ENCODE measurements around the gene CERT1. TPM values are rescaled to one million over a fixed set of nuclear protein-coding genes. Genes with fewer than 3 reads are reported as not detected.

Gene CERT1
- total and polyA plus RNA-seq, 2 donors from 2014 or later: 14.5 to 50.1 TPM

DNA sequence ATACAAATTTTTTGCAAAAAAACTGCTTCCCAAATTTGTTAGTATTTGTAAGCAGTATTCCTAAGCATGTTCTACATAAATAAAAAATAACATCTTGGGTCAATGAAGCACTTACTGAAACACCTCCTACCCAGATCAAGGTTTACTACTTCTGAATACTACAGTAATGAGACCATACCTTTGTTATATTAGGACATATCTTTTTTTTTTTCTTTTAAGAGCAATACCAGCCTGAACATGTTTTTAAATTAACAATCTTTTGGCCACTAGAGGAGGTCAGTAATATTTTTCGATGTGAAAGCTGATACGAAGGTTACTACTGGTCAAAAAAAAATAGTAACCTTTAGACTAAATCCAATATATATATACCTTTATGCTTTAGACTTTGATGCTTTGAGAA is 72.7 kb downstream of the CERT1 start:
- H3K4me3 ChIP-seq (ENCODE audit: low read length in 3 of 3): no peak overlapping the region
- FAIRE-seq: no peak
- H3K36me3 ChIP-seq (ENCODE audit: control insufficient read depth in 2 of 3, insufficient read depth in 3 of 3, low read length in 3 of 3): no peaks in the 10 kb centered on the region

DNA sequence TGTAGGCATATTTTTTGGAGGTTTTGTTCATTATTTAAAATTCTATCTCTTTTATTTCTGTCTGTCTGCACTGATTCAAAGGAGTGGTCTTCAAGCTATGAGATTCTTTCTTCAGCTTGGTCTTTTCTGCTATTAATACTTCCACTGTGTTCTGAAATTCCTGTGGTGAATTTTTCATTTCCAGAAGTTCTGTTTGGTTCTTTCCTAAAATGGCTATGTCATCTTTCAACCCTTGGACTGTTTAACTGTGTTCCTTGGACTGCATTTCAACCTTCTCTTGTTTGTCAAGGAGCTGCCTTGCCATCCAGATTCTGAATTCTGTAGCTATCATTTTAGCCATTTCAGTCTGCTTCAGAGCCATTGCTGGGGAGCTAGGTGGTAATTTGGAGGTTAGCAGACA is 76.3 kb downstream of the CERT1 start:
- H3K9me3 ChIP-seq (ENCODE audit: control insufficient read depth in 2 of 3, insufficient read depth in 1 of 3, low read length in 3 of 3): no peaks in the 10 kb centered on the region
- H3K27ac ChIP-seq (ENCODE audit: low read depth in 2 of 2, low read length in 2 of 2): no peak overlapping the region
- FAIRE-seq (no peak), DNase-seq (no peak)
- H3K9ac ChIP-seq (ENCODE audit: low read length in 3 of 3): no peak overlapping the region
- no peak overlapping the region for H3K4me3 ChIP-seq (ENCODE audit: low read length in 3 of 3)
- no peaks in the 10 kb centered on the region for H3K27me3 ChIP-seq (ENCODE audit: control insufficient read depth, insufficient read depth, low read length)
- no peaks in the 10 kb centered on the region for H3K4me1 ChIP-seq (ENCODE audit: control insufficient read depth in 2 of 3, insufficient read depth in 2 of 3, low read depth in 1 of 3, low read length in 3 of 3)
- TF ChIP-seq, protein P1, sequence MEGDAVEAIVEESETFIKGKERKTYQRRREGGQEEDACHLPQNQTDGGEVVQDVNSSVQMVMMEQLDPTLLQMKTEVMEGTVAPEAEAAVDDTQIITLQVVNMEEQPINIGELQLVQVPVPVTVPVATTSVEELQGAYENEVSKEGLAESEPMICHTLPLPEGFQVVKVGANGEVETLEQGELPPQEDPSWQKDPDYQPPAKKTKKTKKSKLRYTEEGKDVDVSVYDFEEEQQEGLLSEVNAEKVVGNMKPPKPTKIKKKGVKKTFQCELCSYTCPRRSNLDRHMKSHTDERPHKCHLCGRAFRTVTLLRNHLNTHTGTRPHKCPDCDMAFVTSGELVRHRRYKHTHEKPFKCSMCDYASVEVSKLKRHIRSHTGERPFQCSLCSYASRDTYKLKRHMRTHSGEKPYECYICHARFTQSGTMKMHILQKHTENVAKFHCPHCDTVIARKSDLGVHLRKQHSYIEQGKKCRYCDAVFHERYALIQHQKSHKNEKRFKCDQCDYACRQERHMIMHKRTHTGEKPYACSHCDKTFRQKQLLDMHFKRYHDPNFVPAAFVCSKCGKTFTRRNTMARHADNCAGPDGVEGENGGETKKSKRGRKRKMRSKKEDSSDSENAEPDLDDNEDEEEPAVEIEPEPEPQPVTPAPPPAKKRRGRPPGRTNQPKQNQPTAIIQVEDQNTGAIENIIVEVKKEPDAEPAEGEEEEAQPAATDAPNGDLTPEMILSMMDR (IDR thresholded peaks at IDR 0.05; ENCODE audit: borderline replicate concordance, extremely low read depth, insufficient read depth): no peak
- intact Hi-C loops (cut with DNase I): no loop called here
- no peaks in the 10 kb centered on the region for H3K36me3 ChIP-seq (ENCODE audit: control insufficient read depth in 2 of 3, insufficient read depth in 3 of 3, low read length in 3 of 3)

More for the DNA sequence above, 72.7 kb downstream of the CERT1 start:
- Histone ChIP-seq H3K9ac (ENCODE audit: low read length in 3 of 3) (no peak overlapping the region), H3K27ac (ENCODE audit: low read depth in 2 of 2, low read length in 2 of 2) (no peak overlapping the region), H3K9me3 (ENCODE audit: control insufficient read depth in 2 of 3, insufficient read depth in 1 of 3, low read length in 3 of 3) (no peaks in the 10 kb centered on the region), H3K4me1 (ENCODE audit: control insufficient read depth in 2 of 3, insufficient read depth in 2 of 3, low read depth in 1 of 3, low read length in 3 of 3) (no peaks in the 10 kb centered on the region), H3K27me3 (ENCODE audit: control insufficient read depth, insufficient read depth, low read length) (no peaks in the 10 kb centered on the region)
- DNase-seq: no peak
- TF ChIP-seq, protein P1 (IDR thresholded peaks at IDR 0.05; ENCODE audit: borderline replicate concordance, extremely low read depth, insufficient read depth): no peak
- intact Hi-C loops (cut with DNase I): no loop called here

DNA sequence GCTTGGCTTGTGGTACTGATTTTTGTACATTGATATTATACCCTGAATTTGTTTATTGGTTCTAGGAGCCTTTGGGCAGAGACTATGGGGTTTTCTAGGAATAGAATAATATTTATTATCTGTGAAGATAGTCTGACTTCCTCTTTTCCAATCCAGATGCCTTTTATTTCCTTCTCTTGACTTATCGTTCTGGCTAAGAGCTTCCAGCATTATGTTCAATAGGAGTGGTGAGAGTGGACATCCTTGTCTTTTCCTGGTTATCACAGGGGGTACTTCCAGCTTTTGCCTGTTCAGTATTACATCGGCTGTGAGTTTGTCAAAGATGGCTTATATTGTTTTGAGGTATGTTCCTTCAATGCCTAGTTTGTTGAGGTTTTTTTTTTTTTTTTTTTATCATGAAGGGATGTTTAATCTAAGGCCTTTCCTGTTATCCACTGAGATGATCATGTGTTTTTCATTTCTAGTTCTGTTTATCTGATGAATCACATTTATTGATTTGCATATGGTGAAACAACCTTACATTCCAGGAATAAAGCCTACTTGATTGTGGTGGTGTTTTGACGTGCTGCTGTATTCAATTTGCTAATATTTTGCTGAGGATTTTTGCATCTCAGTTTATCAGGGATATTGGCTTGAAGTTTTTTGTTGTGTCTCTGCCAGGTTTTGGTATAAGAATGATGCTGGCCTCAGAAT is 77.5 kb downstream of the CERT1 start:
- H3K27me3 ChIP-seq (ENCODE audit: control insufficient read depth, insufficient read depth, low read length): no peaks in the 10 kb centered on the region
- TF ChIP-seq, protein P1 (IDR thresholded peaks at IDR 0.05; ENCODE audit: borderline replicate concordance, extremely low read depth, insufficient read depth): no peak
- no peak overlapping the region for H3K9ac ChIP-seq (ENCODE audit: low read length in 3 of 3)
- intact Hi-C loops (cut with DNase I): no loop called here
- H3K4me1 ChIP-seq (ENCODE audit: control insufficient read depth in 2 of 3, insufficient read depth in 2 of 3, low read depth in 1 of 3, low read length in 3 of 3): no peaks in the 10 kb centered on the region
- no peak overlapping the region for H3K27ac ChIP-seq (ENCODE audit: low read depth in 2 of 2, low read length in 2 of 2)
- H3K4me3 ChIP-seq (ENCODE audit: low read length in 3 of 3): no peak overlapping the region
- no peak for DNase-seq
- FAIRE-seq: no peak
- no peaks in the 10 kb centered on the region for H3K9me3 ChIP-seq (ENCODE audit: control insufficient read depth in 2 of 3, insufficient read depth in 1 of 3, low read length in 3 of 3)
- H3K36me3 ChIP-seq (ENCODE audit: control insufficient read depth in 2 of 3, insufficient read depth in 3 of 3, low read length in 3 of 3): no peaks in the 10 kb centered on the region

DNA sequence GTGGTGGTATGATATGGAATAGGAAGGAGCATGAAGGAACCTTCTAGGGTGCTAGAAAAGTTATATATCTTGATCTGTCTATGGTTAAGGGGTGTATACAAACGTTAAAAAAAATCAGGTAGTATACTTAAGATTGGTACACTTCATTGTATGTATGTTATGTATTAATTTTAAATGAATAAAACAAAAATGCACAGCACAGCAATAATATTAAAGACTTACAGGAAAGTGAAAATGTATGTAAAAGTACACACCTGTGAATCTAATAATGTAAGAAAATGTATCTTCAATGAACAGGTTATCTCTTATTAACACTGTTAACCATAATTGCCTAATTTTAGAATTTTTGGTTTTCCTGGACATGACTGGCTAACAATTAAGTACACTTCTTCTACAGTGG is 97.2 kb downstream of the CERT1 start:
- no peak for FAIRE-seq
- H3K4me3 ChIP-seq (ENCODE audit: low read length in 3 of 3): no peak overlapping the region
- H3K27ac ChIP-seq (ENCODE audit: low read depth in 2 of 2, low read length in 2 of 2): no peak overlapping the region
- H3K27me3 ChIP-seq (ENCODE audit: control insufficient read depth, insufficient read depth, low read length): no peaks in the 10 kb centered on the region
- H3K9me3 ChIP-seq (ENCODE audit: control insufficient read depth in 2 of 3, insufficient read depth in 1 of 3, low read length in 3 of 3): no peaks in the 10 kb centered on the region
- no peak for DNase-seq
- no peak overlapping the region for H3K9ac ChIP-seq (ENCODE audit: low read length in 3 of 3)
- H3K4me1 ChIP-seq (ENCODE audit: control insufficient read depth in 2 of 3, insufficient read depth in 2 of 3, low read depth in 1 of 3, low read length in 3 of 3): no peaks in the 10 kb centered on the region
- TF ChIP-seq, protein P1 (IDR thresholded peaks at IDR 0.05; ENCODE audit: borderline replicate concordance, extremely low read depth, insufficient read depth): no peak
- peaks cover 2 to 5% (median 4%) of the 10 kb centered on the region in 3 donors for H3K36me3 ChIP-seq (ENCODE audit: control insufficient read depth in 2 of 3, insufficient read depth in 3 of 3, low read length in 3 of 3)
- intact Hi-C loops (cut with DNase I): no loop called here

All from kidney (tissue), 14 donors.